ENCODE data around the gene PIRT. TPM values are rescaled to one million over a fixed set of nuclear protein-coding genes. Genes with fewer than 3 reads are reported as not detected.

Gene PIRT
- total RNA-seq, 1 donor from 2014 or later: not detected

DNA sequence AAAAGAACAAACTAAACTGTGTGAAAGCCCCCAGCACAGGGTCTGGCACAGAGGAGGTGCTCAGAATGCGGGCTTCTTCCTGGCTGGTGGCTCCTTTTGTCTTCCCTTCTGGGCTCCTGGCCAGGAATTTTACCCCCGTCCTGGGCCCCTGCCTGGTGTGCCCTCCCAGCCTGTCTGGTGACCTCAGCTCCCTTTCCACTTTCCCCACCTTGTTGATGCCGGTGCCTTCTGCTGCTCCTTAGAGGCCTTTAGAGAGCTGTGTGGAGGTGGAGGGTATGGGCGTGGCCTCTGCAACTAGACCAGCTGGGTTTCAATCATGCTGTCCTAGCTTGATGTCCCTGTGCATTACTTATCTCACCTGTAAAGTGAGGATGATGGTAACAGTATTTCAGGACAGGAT, 16.8 kb downstream of the PIRT start:
- ATAC-seq: peak; percentile 25

DNA sequence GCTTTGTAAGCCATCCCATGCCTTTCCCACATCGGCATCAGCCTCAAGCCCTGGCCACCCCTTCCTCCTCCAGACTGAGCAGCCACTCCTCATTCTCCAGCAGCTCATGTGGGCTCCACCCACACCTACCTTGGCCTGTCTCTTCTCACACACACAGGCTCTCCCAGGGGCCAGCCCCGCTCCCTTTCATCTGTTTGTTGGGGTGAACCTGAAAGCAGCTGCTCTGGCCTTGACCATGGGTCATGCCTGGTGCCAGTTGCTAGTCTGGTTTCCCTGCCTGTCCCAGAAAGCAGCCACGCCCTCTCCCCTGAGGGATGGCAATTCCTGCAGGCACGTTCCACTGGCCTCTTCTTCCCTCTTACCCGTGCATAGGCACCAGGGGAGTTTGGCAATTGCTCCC, 22.6 kb downstream of the PIRT start:
- peak; percentile 73 for ATAC-seq

DNA sequence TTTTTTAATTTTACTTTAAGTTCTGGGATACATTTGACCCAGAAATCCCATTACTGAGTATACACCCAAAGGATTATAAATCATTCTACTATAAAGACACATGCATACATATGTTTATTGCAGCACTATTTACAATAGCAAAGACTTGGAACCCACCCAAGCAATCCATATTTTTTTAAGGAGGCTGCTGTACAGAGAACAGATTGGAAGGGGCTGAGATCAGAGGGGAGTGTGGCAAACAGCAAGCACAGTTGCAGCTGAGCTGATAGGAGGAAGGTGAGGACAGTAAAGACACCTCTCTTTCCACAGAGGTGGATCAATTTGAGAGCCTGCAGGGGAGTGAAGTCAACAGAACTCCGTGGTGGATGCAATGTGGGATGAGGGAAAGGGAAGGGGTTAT, 23.8 kb downstream of the PIRT start:
- no peak for ATAC-seq

DNA sequence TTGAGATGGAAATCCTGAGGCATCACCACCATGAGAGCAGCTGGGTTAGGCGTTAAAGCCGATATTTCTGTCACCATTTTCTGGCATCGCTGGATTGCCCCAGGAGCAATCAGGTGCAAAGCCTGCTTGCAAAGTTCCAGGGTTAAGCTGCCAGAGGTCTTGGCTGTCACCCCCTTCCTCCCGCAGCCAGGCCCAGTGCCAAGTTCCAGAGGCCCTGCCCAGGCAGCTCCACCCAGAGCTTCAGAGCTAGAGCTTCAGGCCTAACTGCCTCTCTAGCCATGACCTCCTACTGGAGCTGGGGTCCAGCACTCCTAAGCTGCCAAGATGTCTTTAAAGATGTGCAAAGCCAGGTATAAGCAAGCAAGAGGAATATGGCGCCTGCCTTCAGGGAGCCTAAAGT, 25.2 kb downstream of the PIRT start:
- ATAC-seq: peak; percentile 28

DNA sequence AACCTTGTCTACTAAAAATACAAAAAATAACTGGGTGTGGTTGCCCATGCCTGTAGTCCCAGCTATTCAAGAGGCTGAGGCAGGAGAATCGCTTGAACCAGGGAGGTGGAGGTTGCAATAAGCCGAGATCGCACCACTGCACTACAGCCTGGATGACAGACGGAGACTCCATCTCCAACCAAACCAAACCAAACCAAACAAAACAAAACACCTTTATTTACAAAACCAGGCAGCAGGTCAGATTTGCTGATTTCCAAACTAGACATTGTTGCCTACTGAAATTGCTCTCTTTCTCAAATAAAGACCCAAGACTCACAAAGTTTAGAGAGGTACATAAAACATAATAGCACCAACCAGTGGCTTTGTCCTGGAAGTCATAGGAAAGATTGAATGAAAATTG, 28.3 kb downstream of the PIRT start:
- ATAC-seq: no peak

DNA sequence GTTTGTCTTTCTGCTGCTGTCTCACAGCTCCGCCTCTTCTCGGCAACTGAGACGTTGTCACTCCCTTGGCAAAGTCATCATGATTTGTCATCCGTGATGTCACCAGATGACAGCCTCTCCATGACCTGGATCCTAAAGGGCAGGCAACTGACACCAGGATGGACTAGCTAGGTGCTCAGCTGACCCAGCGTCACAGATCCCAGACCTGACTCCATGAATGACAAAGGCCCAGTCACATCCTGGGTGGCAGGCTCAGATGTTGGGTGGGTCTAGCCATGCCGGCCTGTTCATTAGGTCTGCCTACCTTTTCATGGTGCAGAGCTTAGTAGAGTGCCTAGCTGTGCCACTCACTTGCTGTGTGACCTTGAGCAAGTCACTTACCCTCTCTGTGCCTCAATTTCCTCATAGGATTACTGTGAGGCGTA, 30.2 kb downstream of the PIRT start:
- peak; percentile 94 for ATAC-seq

DNA sequence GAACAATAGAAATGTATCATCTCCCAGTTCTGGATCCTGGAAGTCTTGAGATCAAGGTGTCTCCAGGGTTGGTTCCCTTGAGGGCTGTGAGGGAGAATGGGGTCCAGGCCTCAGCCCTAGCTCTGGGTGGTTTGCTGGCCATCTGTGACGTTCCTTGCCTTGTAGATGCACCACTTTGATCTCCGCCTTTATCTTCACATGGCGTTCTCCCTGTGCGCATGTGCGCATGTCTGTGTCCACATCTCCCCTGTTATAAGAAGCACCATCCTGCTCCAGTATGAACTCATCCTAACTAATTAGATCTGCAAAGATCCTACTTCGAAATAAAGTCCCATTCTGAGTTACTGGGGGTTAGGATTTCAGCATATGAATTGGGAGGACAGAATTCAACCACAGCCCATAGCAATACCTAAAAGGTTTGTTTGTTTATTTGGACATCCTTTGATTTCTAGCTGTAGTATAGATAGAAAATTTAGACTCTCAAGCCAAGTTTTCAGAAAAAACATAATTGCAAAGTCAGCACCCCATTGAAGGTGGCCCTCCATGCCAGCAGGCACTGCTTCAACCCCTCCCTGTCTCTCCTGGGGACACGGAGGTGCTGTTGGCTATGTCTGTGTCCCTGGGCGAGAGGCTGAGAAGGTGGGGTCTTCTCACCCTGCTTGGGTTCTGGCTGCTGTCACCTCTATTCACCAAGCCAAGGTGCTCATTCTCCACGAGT, 31.2 kb downstream of the PIRT start:
- no peak for ATAC-seq

DNA sequence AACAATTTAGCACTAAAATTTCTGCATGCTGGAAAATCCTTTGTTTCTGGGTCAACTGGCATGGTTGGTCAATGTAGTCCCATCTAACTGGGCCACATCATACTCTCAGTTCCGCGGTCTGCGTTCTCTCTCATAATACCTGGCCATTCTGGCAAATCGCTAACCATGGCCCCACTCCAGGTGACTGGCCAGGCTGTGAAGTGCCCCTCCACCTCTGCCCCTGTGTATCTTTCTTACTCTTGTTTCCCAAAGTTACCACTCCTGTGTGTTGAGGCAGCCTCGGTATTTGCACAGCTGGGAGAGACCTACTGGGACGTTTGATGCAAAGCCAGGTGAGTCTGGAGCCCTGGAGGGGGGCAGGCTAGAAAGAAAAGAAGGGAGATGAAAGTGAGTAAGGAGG, 32.0 kb downstream of the PIRT start:
- no peak for ATAC-seq

DNA sequence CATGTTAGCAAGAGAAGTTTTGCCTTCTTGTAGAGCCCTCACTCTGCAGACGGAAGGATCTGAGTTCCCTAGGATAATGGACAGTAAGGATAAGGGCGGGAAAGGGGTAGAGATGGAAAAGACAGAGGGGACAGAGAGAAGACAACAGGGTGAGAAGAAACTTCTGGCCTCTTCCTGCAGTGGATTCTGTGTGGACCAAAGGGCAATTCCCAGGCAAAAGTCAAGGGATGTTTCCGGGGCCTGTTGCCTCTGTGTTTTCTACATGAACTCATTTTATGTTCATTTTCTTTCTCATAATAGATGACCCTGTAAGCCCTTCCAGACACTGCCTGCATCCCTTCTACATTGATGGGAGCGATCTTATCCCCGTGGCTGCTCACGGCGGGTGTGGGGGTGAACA, 33.3 kb downstream of the PIRT start:
- no peak for ATAC-seq

DNA sequence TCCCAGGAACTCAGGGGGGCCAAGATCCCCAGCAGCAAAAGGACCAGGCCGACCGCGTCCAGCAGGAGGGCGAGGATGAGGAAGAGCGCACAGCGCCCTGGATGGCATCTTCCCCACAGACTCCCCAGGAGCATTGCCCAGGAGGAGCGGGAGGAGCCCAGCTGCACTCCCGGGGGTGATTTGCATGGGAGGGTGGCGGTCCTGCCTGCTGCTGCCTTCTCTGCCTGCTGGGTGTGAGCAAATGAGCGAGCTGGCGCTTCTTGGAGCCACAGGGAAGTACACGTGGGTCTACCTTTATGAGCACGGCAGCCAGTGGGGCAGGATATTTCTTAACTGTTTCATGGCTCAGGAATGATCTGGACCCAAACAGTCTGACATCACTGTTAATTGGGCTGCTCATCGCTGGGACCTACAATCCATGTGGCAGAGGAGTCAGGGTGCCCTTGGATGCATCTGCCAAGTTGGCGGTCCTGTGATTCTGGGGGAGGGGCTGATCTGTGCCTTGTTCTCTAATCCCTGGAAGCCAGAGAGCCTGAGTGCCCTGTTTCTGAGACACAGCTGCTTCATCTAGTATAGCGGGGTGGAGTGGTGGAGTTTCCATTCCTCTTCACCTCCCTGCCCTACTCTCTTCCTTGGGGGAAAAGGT, 33.9 kb downstream of the PIRT start, which contains the start of gene TMEM238L:
Gene TMEM238L, minus strand, starts transcription at position 270 of the 646 bp plus-strand sequence. Its CDS starts 136 bp downstream, at position 134.
- peak; percentile 40 for ATAC-seq

DNA sequence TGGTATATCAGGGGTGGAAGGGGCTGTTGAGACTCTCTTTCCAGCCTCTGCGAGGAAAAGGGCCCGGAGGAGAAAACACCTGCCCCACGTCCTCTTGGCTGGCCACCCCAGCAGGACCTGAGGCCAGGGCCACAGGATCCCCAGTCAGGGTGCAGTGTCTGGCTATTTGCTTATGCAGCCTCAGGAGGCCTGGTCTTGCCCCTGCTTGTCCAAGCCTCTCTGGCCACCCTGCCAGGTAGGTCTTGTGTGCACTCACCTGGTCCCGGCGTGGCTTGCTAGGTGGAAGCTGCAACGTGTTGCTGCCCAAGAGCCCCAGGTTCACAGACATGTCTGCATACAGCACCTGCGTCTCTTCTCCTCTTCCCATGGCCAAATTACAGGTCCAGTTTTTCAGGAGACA, 34.5 kb downstream of the PIRT start:
- no peak for ATAC-seq

DNA sequence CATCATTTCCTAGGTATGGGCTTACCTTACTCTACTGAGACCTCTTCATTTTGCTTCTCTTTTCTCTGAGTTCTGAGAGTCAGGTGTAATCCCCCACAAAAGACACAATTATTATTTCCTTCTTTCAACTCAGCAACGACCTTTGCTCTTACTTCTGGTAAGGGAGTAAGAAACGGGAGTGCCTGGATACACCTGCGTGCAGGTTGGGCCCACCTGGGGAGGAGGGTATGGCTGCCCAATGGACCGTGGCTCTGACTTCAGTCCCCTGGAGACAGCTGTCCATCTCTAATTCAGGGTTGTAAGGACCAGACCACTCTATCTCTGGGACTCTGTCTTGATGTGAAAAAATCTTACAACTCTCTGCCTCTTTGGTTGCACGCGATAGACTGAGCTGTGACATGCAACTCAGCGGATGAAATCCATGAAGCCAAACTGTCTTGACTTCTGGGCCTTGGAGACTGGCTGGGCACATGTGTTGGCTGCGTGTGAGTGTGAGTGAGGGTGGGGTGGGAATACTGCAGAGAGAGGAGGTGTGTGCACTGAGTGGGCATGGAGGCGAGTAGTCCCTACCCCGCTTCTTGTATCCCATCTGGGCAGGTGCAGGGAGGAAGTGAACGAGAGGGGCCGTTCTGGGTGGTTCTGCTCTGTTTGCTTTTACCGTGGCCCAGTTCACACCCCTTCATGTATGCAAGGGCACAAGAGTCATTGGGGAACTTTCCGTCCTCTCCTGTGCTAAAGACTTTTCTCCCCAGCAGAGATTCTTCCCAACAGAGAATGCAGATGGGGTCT, 35.2 kb downstream of the PIRT start:
- ATAC-seq: no peak

DNA sequence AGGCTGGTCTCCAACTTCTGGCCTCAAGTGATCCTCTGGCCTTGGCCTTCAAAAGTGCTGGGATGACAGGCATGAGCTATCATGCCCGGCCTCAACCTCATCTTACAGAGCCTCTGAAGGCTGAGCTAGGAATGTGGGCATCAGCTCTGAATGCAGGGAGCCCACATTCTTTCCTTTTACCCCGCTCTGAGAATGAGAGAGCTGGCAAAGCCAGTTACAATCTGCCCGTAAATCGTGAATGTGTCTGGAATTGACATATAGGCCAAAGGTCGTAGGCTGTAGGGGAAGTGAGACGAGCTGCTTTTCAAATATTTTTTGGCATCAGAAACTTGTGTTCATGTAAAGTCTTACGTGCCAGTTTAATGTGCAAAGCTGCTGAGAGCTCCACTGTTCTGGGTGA, 38.5 kb downstream of the PIRT start:
- ATAC-seq: peak; percentile 31

DNA sequence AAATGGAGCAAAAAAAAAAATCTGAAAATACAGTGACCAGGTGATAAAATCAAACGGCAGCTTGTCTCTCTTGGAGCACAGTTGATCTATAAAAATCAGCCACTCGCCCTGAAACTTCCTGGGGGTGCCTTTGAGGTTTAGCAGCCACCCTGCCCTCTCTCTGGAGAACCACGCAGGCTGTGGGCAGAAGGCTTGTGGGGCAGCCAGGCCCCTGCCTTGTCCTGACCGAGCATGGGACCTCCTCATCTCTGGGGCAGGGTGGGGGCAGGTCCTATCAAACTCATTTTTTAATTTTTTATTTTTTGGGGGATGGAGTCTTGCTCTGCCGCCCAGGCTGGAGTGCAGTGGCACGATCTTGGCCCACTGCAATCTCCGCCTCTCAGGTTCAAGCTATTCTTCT, 39.0 kb downstream of the PIRT start:
- ATAC-seq: no peak

DNA sequence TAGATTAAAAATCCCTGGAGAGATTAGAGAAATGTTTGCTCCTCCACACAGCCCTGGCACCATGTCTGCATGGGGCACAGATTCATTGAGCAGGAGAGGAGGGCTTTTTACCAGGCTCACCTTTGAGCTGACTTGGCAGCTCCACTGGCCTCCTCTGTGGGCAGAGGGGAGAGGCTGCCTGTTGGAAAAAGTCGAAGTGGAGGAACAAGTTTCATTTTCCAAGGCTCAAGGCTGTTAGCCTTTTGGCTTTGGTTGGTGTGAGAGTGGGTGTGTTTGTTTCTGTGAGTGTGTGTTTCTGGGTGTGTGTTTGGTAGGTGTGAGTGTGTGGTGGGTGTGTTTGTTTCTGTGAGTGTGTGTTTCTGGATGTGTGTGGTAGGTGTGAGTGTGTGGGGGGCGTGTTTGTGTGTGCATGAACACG, 39.5 kb downstream of the PIRT start:
- ATAC-seq: peak; percentile 42

DNA sequence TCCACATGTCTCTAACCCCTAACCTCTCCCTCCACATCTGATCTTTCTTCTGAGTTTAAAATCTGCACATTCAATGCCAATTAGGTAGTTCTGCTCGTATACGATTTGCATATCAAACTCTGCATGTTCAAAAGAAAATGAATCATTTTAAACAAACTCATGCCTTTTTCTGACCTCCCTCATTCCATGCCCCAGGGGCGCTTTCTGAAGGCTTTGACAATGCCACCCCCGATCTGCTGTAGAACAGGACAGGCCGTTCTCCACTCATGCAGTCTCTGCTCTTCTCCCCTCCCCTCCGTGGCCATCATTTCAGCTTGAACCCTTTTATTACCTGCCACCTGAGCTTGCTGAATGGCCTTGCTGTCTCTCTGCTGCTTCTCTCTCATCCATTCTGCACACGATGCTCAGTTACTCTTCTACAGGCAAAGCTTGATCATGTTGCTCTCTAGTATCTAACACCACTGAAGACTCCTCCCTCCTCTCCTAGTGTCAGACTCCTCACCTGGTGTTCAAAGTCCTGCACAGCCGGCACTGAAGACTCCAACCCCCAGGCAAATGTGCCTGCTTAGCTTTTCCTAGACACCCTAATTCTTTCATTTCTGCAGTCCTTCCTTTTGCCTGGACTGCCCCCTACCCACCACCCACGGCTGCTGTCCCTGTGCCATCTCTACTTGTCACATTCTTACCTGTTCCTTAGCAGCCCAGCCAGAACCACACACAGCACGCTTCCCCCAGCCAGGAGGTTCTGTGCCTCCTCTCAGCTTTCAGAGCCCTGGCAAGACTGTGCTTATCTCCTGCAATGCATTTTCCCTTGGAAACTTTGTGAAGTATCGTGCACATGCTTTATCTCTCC, 40.2 kb downstream of the PIRT start:
- ATAC-seq: no peak

DNA sequence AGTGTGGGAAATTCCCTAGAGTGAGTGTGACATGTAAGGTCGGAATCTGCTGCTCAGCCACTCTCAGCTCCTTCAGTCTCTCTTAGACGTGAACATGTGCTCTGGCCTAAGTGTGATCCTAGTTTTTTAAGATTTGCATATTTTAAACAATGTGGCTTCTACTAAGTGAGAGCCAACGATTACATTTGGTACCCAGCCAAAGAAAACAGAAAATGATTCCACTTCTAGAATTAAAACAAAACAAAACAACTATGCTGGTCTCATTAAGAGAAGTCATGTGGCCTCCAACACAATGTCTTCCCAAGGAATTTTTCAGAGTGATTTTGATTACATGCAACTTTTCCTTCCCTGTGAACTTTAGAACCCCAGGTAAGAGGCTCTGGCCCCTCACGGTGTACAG, 44.1 kb downstream of the PIRT start:
- ATAC-seq: no peak

DNA sequence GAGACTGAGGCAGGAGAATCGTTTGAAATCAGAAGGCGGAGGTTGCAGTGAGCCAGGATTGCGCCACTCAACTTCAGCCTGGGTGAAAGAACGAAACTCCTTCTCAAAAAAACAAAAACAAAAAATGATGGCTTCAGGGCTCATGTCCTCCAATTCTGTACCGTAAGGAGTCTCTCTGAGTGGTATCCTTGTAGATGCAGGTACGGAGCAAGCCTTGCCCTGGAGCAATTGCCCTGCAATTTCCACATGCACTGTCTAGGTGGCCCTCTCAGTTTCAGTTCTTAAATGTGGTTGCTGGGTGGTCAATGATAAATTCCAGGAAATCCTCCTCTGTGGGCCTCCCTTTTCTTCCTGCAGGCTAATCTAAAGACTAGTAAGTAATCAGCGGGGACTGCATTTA, 44.6 kb downstream of the PIRT start:
- no peak for ATAC-seq

DNA sequence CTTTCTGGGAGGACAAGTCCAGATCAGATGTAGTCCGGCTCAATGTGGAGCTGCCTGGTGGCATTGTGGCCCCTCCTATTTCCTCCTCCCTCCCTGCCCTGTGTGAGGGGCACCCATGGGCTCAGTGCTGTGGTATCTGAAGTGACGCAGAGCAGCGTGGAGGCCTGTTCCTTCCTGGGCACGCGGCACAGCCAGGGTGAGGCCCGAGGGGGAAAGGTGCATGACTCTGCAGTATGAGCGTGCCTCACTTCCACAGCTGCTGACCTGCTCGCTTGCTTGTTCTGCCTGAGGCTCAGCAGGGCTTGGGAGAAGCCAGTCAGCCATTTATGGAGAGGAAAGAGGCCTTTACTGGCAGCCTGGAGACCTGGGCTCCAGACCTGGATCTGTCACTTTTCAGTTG, 45.7 kb downstream of the PIRT start:
- ATAC-seq: peak; percentile 95

DNA sequence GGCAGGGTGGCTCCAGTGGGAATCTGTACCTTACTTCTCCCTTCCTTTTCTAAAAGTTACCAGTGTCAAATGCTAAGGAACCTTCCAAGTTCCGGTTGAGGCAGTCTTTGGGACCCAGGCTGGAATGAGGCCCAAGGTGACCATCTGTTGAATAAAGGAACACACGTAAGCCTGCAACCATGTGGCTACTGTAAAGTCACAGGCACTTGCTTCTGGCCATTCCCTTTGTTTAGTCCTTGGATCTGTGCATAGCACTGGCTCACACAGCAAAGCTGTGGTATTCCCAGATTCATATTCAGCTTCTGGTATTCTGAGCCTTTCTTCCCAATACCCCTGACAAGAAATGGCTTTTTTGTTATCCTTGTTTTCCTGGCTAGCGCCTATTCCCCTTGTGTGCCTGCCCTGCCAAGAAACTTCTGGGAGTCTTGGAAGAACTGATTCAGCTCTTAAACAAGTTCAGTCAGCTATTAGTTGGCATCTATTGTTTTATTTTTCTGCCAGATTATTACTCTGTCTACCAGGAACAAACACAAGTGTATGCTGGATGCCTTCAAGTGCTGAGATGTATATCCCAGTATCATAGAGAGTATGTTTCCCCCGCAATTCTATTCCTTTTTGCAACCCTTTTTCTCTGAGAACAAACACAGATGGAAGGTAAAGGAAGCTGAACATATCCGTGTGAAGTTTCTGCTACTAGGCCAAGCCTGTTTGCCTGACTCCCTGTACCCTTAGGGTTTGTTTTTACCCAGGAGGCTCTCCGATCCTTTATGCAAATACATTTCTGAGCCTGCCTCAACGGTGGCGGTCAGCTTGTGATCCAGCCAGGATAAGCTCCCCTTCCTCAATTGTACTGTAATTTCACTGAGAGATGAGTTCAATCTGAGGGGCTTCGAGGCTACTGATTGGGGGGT, 47.1 kb downstream of the PIRT start:
- ATAC-seq: peak; percentile 47

DNA sequence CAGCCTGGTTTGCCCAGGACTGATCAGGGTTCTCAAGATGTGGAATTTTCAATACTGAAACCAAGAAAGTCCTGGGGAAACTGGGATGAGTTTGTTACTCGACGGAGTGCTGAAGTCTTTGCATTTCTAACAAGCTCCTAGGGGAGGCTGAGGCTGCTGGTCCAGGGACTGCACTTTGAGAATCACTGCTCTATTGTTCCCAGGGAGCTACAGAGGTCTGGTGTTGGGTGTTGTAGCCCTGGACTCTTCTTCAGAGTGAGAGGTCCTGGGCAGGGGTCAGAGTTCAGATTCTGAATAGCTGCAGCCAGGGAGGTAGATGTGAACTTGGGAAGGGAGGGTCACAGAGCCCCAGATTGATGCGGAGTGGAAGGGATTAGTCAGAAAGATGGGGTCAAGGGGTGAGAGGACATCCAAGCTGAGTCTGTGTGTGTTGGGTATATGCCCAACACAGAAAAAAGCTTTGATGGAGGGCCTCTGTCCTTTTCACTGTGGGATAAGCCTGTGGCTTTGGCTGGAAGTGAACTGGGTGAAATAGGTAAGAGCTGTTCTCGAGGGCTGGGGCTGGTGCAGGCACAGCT, 48.1 kb downstream of the PIRT start:
- no peak for ATAC-seq
